ENCODE measurements around the gene SEPHS1. TPM values are rescaled to one million over a fixed set of nuclear protein-coding genes. Genes with fewer than 3 reads are reported as not detected.

Gene SEPHS1
- polyA plus RNA-seq, 1 of the 3 experiments (the other 2 are of a cell fraction) = 64.8 TPM

DNA sequence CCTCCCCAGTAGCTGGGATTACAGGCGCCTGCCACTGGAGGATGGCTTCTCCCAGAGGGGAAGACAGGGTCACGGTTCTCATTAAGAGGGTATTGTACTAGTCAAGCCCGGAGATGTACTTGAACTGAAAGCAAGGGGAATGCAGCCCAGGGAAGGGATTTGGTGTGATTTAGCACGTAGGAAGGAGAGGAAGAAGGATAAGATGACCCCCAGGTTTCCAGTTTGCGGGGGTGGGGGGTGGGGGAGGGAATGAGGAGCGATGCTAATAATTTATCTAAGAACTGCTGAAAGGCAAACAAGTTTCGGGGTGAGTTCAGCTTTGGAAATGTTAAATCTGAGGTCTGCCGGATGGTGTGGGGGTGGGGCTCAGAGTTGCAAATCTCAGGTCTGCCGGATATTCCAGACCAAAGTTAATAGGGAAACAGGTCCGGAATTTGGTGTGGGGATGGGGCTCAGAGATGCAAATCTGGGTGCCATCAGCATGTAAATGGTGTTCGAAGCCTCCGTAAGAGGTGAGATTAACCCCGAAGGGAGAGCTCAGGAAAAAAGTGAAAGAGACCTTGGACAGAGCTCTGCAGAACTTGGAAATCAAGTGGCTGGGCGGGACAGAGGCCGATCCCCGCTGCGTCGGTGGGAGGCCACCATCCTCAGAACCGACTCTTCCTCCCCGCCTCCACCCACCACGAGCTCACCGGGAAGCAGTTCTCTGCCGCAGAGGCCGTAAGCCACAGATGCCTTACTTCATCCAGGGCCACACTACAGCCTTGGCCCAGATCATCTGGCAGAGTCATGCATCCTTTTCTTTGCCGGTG lies 1.6 kb upstream of the SEPHS1 start:
- Histone ChIP-seq H3F3A (replicated peaks; ENCODE audit: insufficient read depth) (peaks cover 12% of the 10 kb centered on the region), H3K4me3 (ENCODE audit: low read depth in 2 of 2, low read length in 1 of 2) (peak overlapping the region; percentile 79), H3K27me3 (ENCODE audit: insufficient read depth) (no peaks in the 10 kb centered on the region), H3K4me1 (ENCODE audit: control insufficient read depth in 1 of 2, insufficient read depth in 2 of 2, low read depth in 1 of 2, low read length in 1 of 2) (peaks cover 0 to 15% of the 10 kb centered on the region in 2 experiments; a peak in 2 of 4 replicates), H2AFZ (ENCODE audit: low read depth) (peak overlapping the region; percentile 88; the same call in 1 of the 2 replicates), H3K79me2 (ENCODE audit: insufficient read depth) (peaks cover 26% of the 10 kb centered on the region), H3K9me2 (no peaks in the 10 kb centered on the region), H3K36me3 (replicated peaks in 1 of 2; ENCODE audit: control insufficient read depth in 1 of 2, insufficient read depth in 2 of 2, low read length in 1 of 2) (no peaks in the 10 kb centered on the region), H3K9me3 (no peaks in the 10 kb centered on the region), H3K4me2 (peak overlapping the region; percentile 89), H3K27ac (ENCODE audit: low read depth in 2 of 2, low read length in 1 of 2) (peak overlapping the region; percentile 81 to 99; a peak in 3 of 4 replicates), H4K20me1 (ENCODE audit: insufficient read depth) (no peaks in the 10 kb centered on the region), H3K9ac (peak overlapping the region; percentile 84; the same call in 1 of the 2 replicates)
- WGBS (ENCODE audit: low lambda C conversion rate) = 20% methylated on average over 25 of the region's 25 CpGs
- TF ChIP-seq CHD2 (IDR thresholded peaks at IDR 0.05; ENCODE audit: low read length, partially characterized antibody) (peak; percentile 34), GABPA (IDR thresholded peaks at IDR 0.05; ENCODE audit: low read depth) (0 out of 2 replicates have a peak, but pooled peaks have one; percentile 16), TAF1 (IDR thresholded peaks at IDR 0.05; ENCODE audit: borderline replicate concordance, low read depth, low read length) (no peak), MXI1 (IDR thresholded peaks at IDR 0.05; ENCODE audit: low read depth, low read length) (no peak)
- TF ChIP-seq, protein P1, sequence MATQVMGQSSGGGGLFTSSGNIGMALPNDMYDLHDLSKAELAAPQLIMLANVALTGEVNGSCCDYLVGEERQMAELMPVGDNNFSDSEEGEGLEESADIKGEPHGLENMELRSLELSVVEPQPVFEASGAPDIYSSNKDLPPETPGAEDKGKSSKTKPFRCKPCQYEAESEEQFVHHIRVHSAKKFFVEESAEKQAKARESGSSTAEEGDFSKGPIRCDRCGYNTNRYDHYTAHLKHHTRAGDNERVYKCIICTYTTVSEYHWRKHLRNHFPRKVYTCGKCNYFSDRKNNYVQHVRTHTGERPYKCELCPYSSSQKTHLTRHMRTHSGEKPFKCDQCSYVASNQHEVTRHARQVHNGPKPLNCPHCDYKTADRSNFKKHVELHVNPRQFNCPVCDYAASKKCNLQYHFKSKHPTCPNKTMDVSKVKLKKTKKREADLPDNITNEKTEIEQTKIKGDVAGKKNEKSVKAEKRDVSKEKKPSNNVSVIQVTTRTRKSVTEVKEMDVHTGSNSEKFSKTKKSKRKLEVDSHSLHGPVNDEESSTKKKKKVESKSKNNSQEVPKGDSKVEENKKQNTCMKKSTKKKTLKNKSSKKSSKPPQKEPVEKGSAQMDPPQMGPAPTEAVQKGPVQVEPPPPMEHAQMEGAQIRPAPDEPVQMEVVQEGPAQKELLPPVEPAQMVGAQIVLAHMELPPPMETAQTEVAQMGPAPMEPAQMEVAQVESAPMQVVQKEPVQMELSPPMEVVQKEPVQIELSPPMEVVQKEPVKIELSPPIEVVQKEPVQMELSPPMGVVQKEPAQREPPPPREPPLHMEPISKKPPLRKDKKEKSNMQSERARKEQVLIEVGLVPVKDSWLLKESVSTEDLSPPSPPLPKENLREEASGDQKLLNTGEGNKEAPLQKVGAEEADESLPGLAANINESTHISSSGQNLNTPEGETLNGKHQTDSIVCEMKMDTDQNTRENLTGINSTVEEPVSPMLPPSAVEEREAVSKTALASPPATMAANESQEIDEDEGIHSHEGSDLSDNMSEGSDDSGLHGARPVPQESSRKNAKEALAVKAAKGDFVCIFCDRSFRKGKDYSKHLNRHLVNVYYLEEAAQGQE (IDR thresholded peaks at IDR 0.05; ENCODE audit: low read depth, low read length) = peak; percentile 91
- ChIA-PET POLR2A (interaction anchor here (1.3 kb wide), 1 partner anchor 50 kb away, joined by 4 read pairs; no protein-coding TSS in a partner anchor), CTCF (interaction anchor here (0.7 to 2.6 kb wide), 7 partner anchors 22 to 250 kb away, joined by 3 to 18 read pairs (median 6); partner anchors contain the start of gene OPTN)
- peak; percentile 41 for DNase-seq

DNA sequence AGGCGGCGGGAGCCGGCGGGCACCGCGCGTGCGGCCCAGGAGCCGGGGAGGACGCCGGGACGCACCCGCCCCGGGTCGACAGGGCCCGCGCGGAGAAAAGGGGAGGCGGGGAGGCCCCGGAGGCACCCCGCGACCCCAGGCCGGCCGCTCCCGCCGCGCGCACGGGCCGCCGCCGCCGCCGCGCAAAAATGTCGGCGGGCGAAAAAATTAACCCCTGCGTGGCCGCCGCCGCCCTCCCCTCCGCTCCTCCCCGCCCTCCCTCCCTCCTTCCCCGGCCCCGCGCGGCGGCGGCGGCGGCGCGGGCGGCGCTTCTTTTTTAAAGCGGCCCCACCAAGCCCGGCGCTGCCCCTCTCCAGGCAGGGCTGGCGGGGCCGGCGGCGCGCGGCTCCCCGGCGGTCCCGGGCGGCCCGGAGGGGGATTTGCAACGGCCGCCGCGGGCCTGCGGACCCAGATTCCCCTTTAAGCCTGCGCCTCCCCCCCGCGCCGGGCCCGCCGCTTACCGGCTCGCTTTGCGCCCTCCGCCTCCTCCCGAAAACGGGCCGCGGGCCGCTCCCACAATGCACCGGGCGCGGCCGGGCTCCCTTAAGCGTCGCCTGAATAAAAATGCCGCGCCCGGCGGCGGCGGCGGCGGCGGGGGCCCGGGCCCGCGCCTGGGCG lies 465 bp downstream of the SEPHS1 start:
- TF ChIP-seq TCF12 (IDR thresholded peaks at IDR 0.05) (no peak), JUND (IDR thresholded peaks at IDR 0.05) (no peak), GATA2 (CRISPR knock-in tag; IDR thresholded peaks at IDR 0.05) (no peak), RAD21 (IDR thresholded peaks at IDR 0.05; ENCODE audit: low read length) (no peak), FOSL2 (IDR thresholded peaks at IDR 0.05; ENCODE audit: borderline replicate concordance, low read depth) (no peak), EP300 (IDR thresholded peaks at IDR 0.05; ENCODE audit: borderline replicate concordance in 1 of 2, low read depth in 1 of 2, low read length in 1 of 2) (no peak), GABPA (IDR thresholded peaks at IDR 0.05; ENCODE audit: low read depth) (no peak), TAF1 (IDR thresholded peaks at IDR 0.05; ENCODE audit: borderline replicate concordance, low read depth, low read length) (no peak), SIN3A (IDR thresholded peaks at IDR 0.05; ENCODE audit: borderline replicate concordance, low read depth, low read length) (no peak)
- TF ChIP-seq, protein P2, sequence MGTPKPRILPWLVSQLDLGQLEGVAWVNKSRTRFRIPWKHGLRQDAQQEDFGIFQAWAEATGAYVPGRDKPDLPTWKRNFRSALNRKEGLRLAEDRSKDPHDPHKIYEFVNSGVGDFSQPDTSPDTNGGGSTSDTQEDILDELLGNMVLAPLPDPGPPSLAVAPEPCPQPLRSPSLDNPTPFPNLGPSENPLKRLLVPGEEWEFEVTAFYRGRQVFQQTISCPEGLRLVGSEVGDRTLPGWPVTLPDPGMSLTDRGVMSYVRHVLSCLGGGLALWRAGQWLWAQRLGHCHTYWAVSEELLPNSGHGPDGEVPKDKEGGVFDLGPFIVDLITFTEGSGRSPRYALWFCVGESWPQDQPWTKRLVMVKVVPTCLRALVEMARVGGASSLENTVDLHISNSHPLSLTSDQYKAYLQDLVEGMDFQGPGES (IDR thresholded peaks at IDR 0.05; ENCODE audit: low read depth, low read length) = no peak
- TF ChIP-seq, protein P3, sequence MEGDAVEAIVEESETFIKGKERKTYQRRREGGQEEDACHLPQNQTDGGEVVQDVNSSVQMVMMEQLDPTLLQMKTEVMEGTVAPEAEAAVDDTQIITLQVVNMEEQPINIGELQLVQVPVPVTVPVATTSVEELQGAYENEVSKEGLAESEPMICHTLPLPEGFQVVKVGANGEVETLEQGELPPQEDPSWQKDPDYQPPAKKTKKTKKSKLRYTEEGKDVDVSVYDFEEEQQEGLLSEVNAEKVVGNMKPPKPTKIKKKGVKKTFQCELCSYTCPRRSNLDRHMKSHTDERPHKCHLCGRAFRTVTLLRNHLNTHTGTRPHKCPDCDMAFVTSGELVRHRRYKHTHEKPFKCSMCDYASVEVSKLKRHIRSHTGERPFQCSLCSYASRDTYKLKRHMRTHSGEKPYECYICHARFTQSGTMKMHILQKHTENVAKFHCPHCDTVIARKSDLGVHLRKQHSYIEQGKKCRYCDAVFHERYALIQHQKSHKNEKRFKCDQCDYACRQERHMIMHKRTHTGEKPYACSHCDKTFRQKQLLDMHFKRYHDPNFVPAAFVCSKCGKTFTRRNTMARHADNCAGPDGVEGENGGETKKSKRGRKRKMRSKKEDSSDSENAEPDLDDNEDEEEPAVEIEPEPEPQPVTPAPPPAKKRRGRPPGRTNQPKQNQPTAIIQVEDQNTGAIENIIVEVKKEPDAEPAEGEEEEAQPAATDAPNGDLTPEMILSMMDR (IDR thresholded peaks at IDR 0.05) = no peak
- TF ChIP-seq, protein P4, sequence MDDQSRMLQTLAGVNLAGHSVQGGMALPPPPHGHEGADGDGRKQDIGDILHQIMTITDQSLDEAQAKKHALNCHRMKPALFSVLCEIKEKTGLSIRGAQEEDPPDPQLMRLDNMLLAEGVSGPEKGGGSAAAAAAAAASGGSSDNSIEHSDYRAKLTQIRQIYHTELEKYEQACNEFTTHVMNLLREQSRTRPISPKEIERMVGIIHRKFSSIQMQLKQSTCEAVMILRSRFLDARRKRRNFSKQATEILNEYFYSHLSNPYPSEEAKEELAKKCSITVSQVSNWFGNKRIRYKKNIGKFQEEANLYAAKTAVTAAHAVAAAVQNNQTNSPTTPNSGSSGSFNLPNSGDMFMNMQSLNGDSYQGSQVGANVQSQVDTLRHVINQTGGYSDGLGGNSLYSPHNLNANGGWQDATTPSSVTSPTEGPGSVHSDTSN (IDR thresholded peaks at IDR 0.05) = no peak
- H3K27me3 ChIP-seq (ENCODE audit: insufficient read depth) = no peaks in the 10 kb centered on the region
- no peaks in the 10 kb centered on the region for H4K20me1 ChIP-seq (ENCODE audit: insufficient read depth)
- no peak overlapping the region for H3K4me2 ChIP-seq
- ChIA-PET POLR2A (no interaction called here), CTCF (no interaction called here)
- H3K27ac ChIP-seq (ENCODE audit: low read depth in 2 of 2, low read length in 1 of 2) = peak overlapping the region; percentile 67 to 99
- no peaks in the 10 kb centered on the region for H3K9me2 ChIP-seq
- DNase-seq = peak; percentile 92
- H3K9ac ChIP-seq = peak overlapping the region; percentile 96; the same call in 1 of the 2 replicates
- H3K9me3 ChIP-seq = no peaks in the 10 kb centered on the region
- WGBS (ENCODE audit: low lambda C conversion rate) = no CpG with 5 or more reads among the region's 109 CpGs
- no peak overlapping the region for H2AFZ ChIP-seq (ENCODE audit: low read depth)
- H3K4me1 ChIP-seq (ENCODE audit: control insufficient read depth in 1 of 2, insufficient read depth in 2 of 2, low read depth in 1 of 2, low read length in 1 of 2) = peaks cover 0 to 17% of the 10 kb centered on the region in 2 experiments; a peak in 2 of 4 replicates
- peaks cover 46% of the 10 kb centered on the region for H3K79me2 ChIP-seq (ENCODE audit: insufficient read depth)
- peaks cover 8 to 15% of the 10 kb centered on the region in 2 experiments for H3K36me3 ChIP-seq (replicated peaks in 1 of 2; ENCODE audit: control insufficient read depth in 1 of 2, insufficient read depth in 2 of 2, low read length in 1 of 2)
- peak overlapping the region; percentile 66 to 79; a peak in 3 of 4 replicates for H3K4me3 ChIP-seq (ENCODE audit: low read depth in 2 of 2, low read length in 1 of 2)
- H3F3A ChIP-seq (replicated peaks; ENCODE audit: insufficient read depth) = peaks cover 21% of the 10 kb centered on the region

Measured in SK-N-SH (cell line).